ENCODE results near the gene CFH. TPM values are rescaled to one million over a fixed set of nuclear protein-coding genes. Genes with fewer than 3 reads are reported as not detected.
"Not testable (repeated sequence)": the region's sequence is repeated elsewhere in the genome, so short reads cannot be mapped to it uniquely, and the experiment has no call there.

Gene CFH
- total and polyA plus RNA-seq, 3 experiments from 2014 or later: 0.93 to 11.2 (median 1.1) TPM

- Histone ChIP-seq H3K4me3 (ENCODE audit: low read length) (no peak overlapping the region), H3K9me3 (ENCODE audit: low read length) (no peaks in the 10 kb centered on the region), H3K36me3 (ENCODE audit: insufficient read depth, low read length) (no peaks in the 10 kb centered on the region), H3K27me3 (ENCODE audit: insufficient read depth, low read length, poor library complexity, severe bottlenecking) (no peaks in the 10 kb centered on the region), H3K4me1 (ENCODE audit: insufficient read depth, low read length) (no peaks in the 10 kb centered on the region), H3K27ac (ENCODE audit: low read depth, low read length) (no peak overlapping the region)
- Mint-ChIP-seq H3K9me3 (peaks cover 4 to 26% (median 11%) of the 10 kb centered on the region in 5 donors), H3K36me3 (no peaks in the 10 kb centered on the region), H3K27ac (no peak overlapping the region), H3K27me3 (no peaks in the 10 kb centered on the region), H3K4me3 (no peak overlapping the region), H3K4me1 (no peaks in the 10 kb centered on the region)
- POLR2A ChIA-PET: no interaction called here
- CTCF ChIA-PET: interaction anchor here (1.1 kb wide), 1 partner anchor 30 kb away, joined by 3 read pairs; no protein-coding TSS in a partner anchor
- no peak for DNase-seq
Observed at GRCh38 chr1:196628838-196629237, 23.0 kb upstream of the CFH start.

DNA sequence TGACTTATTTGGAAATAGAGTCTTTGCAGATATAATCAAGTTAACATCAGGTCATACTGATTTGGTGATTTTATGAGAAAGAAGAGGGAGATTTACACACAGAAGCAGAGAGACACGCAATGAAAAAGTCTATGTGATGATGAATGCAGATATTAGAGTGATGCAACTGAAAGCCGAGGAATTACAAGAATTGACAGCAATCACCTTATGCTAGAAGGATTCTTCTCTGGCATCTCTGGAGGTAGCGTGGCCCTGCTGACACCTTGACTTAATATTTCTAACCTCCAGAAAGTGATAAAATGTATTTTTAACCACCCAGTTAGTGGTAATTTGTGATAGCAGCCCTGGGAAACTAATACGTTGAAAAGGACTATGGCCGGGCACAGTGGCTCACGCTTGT, 14.2 kb upstream of the CFH start:
- H3K36me3 Mint-ChIP-seq: no peaks in the 10 kb centered on the region
- H3K27me3 ChIP-seq (ENCODE audit: insufficient read depth, low read length, poor library complexity, severe bottlenecking): no peaks in the 10 kb centered on the region
- H3K4me1 Mint-ChIP-seq: no peaks in the 10 kb centered on the region
- no peak for DNase-seq
- H3K9me3 Mint-ChIP-seq: peaks cover 0 to 1% (median 0%) of the 10 kb centered on the region in 5 donors
- H3K4me3 Mint-ChIP-seq: no peak overlapping the region
- H3K4me1 ChIP-seq (ENCODE audit: insufficient read depth, low read length): no peaks in the 10 kb centered on the region
- H3K9me3 ChIP-seq (ENCODE audit: low read length): no peaks in the 10 kb centered on the region
- no peak overlapping the region for H3K27ac ChIP-seq (ENCODE audit: low read depth, low read length)
- H3K27me3 Mint-ChIP-seq: peaks cover 0 to 4% of the 10 kb centered on the region in 2 donors
- CTCF ChIA-PET: no interaction called here
- H3K27ac Mint-ChIP-seq: no peak overlapping the region
- H3K4me3 ChIP-seq (ENCODE audit: low read length): no peak overlapping the region
- H3K36me3 ChIP-seq (ENCODE audit: insufficient read depth, low read length): no peaks in the 10 kb centered on the region
- POLR2A ChIA-PET: no interaction called here

- CTCF ChIA-PET: no interaction called here
Observed at GRCh38 chr1:196638466-196638865, 13.4 kb upstream of the CFH start.

GRCh38 chr1:196639291-196639690, 12.6 kb upstream of the CFH start:
- H3K9me3 ChIP-seq (ENCODE audit: low read length); H3K27ac Mint-ChIP-seq; H3K9me3 Mint-ChIP-seq; H3K36me3 Mint-ChIP-seq; CTCF ChIA-PET; H3K27ac ChIP-seq (ENCODE audit: low read depth, low read length); H3K27me3 Mint-ChIP-seq; H3K27me3 ChIP-seq (ENCODE audit: insufficient read depth, low read length, poor library complexity, severe bottlenecking); DNase-seq; POLR2A ChIA-PET; H3K36me3 ChIP-seq (ENCODE audit: insufficient read depth, low read length); H3K4me1 ChIP-seq (ENCODE audit: insufficient read depth, low read length); H3K4me3 Mint-ChIP-seq; H3K4me1 Mint-ChIP-seq; H3K4me3 ChIP-seq (ENCODE audit: low read length): not testable (repeated sequence)

More at GRCh38 chr1:196638466-196638865, 13.4 kb upstream of the CFH start:
- Histone ChIP-seq H3K36me3 (ENCODE audit: insufficient read depth, low read length) (no peaks in the 10 kb centered on the region), H3K4me1 (ENCODE audit: insufficient read depth, low read length) (no peaks in the 10 kb centered on the region), H3K4me3 (ENCODE audit: low read length) (no peak overlapping the region), H3K27ac (ENCODE audit: low read depth, low read length) (no peak overlapping the region), H3K9me3 (ENCODE audit: low read length) (no peaks in the 10 kb centered on the region), H3K27me3 (ENCODE audit: insufficient read depth, low read length, poor library complexity, severe bottlenecking) (no peaks in the 10 kb centered on the region)
- Mint-ChIP-seq H3K27me3 (peaks cover 0 to 4% of the 10 kb centered on the region in 2 donors), H3K27ac (no peak overlapping the region), H3K4me1 (no peaks in the 10 kb centered on the region), H3K4me3 (no peak overlapping the region), H3K36me3 (no peaks in the 10 kb centered on the region), H3K9me3 (peaks cover 0 to 2% (median 0%) of the 10 kb centered on the region in 5 donors)
- POLR2A ChIA-PET: no interaction called here
- no peak for DNase-seq

DNA sequence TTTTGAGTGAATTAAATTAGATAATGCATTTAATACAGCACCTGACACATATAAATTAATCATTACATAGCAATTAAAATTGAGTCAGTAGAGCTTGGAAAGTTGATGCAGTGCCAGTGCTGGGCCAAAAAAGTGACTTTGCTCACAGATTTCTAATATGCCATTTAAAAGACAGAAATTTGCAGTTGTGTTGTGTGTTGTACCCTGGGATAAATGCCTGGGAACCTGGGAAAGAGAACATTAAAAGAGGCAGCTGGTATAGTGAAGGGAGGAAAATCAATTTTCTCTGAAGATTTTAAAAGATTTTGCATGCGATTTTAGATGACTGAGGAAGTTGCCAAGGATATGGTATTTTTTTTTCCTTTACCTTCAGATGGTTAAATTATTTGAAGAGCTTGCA, 10.9 kb upstream of the CFH start:
- H3K4me3 Mint-ChIP-seq: no peak overlapping the region
- Histone ChIP-seq H3K4me3 (ENCODE audit: low read length) (no peak overlapping the region), H3K27me3 (ENCODE audit: insufficient read depth, low read length, poor library complexity, severe bottlenecking) (no peaks in the 10 kb centered on the region), H3K27ac (ENCODE audit: low read depth, low read length) (no peak overlapping the region), H3K36me3 (ENCODE audit: insufficient read depth, low read length) (no peaks in the 10 kb centered on the region), H3K9me3 (ENCODE audit: low read length) (no peaks in the 10 kb centered on the region), H3K4me1 (ENCODE audit: insufficient read depth, low read length) (no peaks in the 10 kb centered on the region)
- ChIA-PET POLR2A (no interaction called here), CTCF (no interaction called here)
- no peak overlapping the region for H3K27ac Mint-ChIP-seq
- no peaks in the 10 kb centered on the region for H3K4me1 Mint-ChIP-seq
- peaks cover 0 to 2% (median 0%) of the 10 kb centered on the region in 5 donors for H3K9me3 Mint-ChIP-seq
- H3K36me3 Mint-ChIP-seq: no peaks in the 10 kb centered on the region
- DNase-seq: no peak
- no peaks in the 10 kb centered on the region for H3K27me3 Mint-ChIP-seq

GRCh38 chr1:196649990-196650389, 1.9 kb upstream of the CFH start:
- Mint-ChIP-seq H3K27me3 (peaks cover 1 to 3% of the 10 kb centered on the region in 2 donors), H3K36me3 (no peaks in the 10 kb centered on the region), H3K4me1 (peaks cover 16 to 41% (median 20%) of the 10 kb centered on the region in 3 donors), H3K4me3 (peak overlapping the region in 2 of 7 donors; percentile 43 to 46), H3K9me3 (no peaks in the 10 kb centered on the region), H3K27ac (peak overlapping the region in 1 of 8 donors; percentile 80)
- H3K36me3 ChIP-seq (ENCODE audit: insufficient read depth, low read length): no peaks in the 10 kb centered on the region
- DNase-seq: no peak
- H3K9me3 ChIP-seq (ENCODE audit: low read length): no peaks in the 10 kb centered on the region
- H3K27me3 ChIP-seq (ENCODE audit: insufficient read depth, low read length, poor library complexity, severe bottlenecking): no peaks in the 10 kb centered on the region
- H3K4me3 ChIP-seq (ENCODE audit: low read length): no peak overlapping the region
- no peak overlapping the region for H3K27ac ChIP-seq (ENCODE audit: low read depth, low read length)
- H3K4me1 ChIP-seq (ENCODE audit: insufficient read depth, low read length): no peaks in the 10 kb centered on the region
- ChIA-PET POLR2A (no interaction called here), CTCF (no interaction called here)

GRCh38 chr1:196650403-196650802, 1.4 kb upstream of the CFH start:
- Mint-ChIP-seq H3K36me3 (no peaks in the 10 kb centered on the region), H3K27ac (no peak overlapping the region), H3K27me3 (peaks cover 1 to 3% of the 10 kb centered on the region in 2 donors), H3K4me1 (peaks cover 18 to 41% (median 22%) of the 10 kb centered on the region in 3 donors), H3K9me3 (no peaks in the 10 kb centered on the region), H3K4me3 (peak overlapping the region in 2 of 7 donors; percentile 46 to 62)
- H3K4me1 ChIP-seq (ENCODE audit: insufficient read depth, low read length): no peaks in the 10 kb centered on the region
- no peak overlapping the region for H3K27ac ChIP-seq (ENCODE audit: low read depth, low read length)
- H3K27me3 ChIP-seq (ENCODE audit: insufficient read depth, low read length, poor library complexity, severe bottlenecking): no peaks in the 10 kb centered on the region
- CTCF ChIA-PET: no interaction called here
- no peak overlapping the region for H3K4me3 ChIP-seq (ENCODE audit: low read length)
- H3K9me3 ChIP-seq (ENCODE audit: low read length): no peaks in the 10 kb centered on the region
- POLR2A ChIA-PET: no interaction called here
- no peak for DNase-seq
- no peaks in the 10 kb centered on the region for H3K36me3 ChIP-seq (ENCODE audit: insufficient read depth, low read length)

- no peaks in the 10 kb centered on the region for H3K36me3 Mint-ChIP-seq
- no peaks in the 10 kb centered on the region for H3K9me3 Mint-ChIP-seq
- no peaks in the 10 kb centered on the region for H3K36me3 ChIP-seq (ENCODE audit: insufficient read depth, low read length)
- DNase-seq: no peak
- peak overlapping the region; percentile 30 to 83 (median 70) for H3K4me3 Mint-ChIP-seq
- H3K27ac Mint-ChIP-seq: peak overlapping the region in 4 of 8 donors; percentile 23 to 83 (median 60)
- no peaks in the 10 kb centered on the region for H3K4me1 ChIP-seq (ENCODE audit: insufficient read depth, low read length)
- H3K4me1 Mint-ChIP-seq: peaks cover 21 to 41% (median 24%) of the 10 kb centered on the region in 3 donors
- H3K4me3 ChIP-seq (ENCODE audit: low read length): no peak overlapping the region
- peak overlapping the region; percentile 44 for H3K27ac ChIP-seq (ENCODE audit: low read depth, low read length)
- no peaks in the 10 kb centered on the region for H3K27me3 ChIP-seq (ENCODE audit: insufficient read depth, low read length, poor library complexity, severe bottlenecking)
- peaks cover 1 to 3% of the 10 kb centered on the region in 2 donors for H3K27me3 Mint-ChIP-seq
- ChIA-PET CTCF (interaction anchor here (0.8 kb wide), 1 partner anchor 10 kb away, joined by 3 read pairs; no protein-coding TSS in a partner anchor), POLR2A (no interaction called here)
- no peaks in the 10 kb centered on the region for H3K9me3 ChIP-seq (ENCODE audit: low read length)
Observed at GRCh38 chr1:196651079-196651478, 764 bp upstream of the CFH start.

- DNase-seq: no peak
- H3K9me3 ChIP-seq (ENCODE audit: low read length): no peaks in the 10 kb centered on the region
- no peaks in the 10 kb centered on the region for H3K36me3 ChIP-seq (ENCODE audit: insufficient read depth, low read length)
- no peaks in the 10 kb centered on the region for H3K9me3 Mint-ChIP-seq
- H3K27me3 Mint-ChIP-seq: no peaks in the 10 kb centered on the region
- H3K36me3 Mint-ChIP-seq: no peaks in the 10 kb centered on the region
- no peaks in the 10 kb centered on the region for H3K27me3 ChIP-seq (ENCODE audit: insufficient read depth, low read length, poor library complexity, severe bottlenecking)
- H3K27ac Mint-ChIP-seq: peak overlapping the region in 3 of 8 donors; percentile 30 to 66 (median 61)
- ChIA-PET POLR2A (no interaction called here), CTCF (no interaction called here)
- H3K4me1 Mint-ChIP-seq: peaks cover 21 to 50% (median 27%) of the 10 kb centered on the region in 3 donors
- H3K4me1 ChIP-seq (ENCODE audit: insufficient read depth, low read length): no peaks in the 10 kb centered on the region
- no peak overlapping the region for H3K4me3 ChIP-seq (ENCODE audit: low read length)
- H3K27ac ChIP-seq (ENCODE audit: low read depth, low read length): peak overlapping the region; percentile 39
- peak overlapping the region in 2 of 7 donors; percentile 30 to 60 for H3K4me3 Mint-ChIP-seq
Observed at GRCh38 chr1:196654271-196654670, 2.4 kb downstream of the CFH start.
